Measurements from ENCODE around the gene ZFR. TPM values are rescaled to one million over a fixed set of nuclear protein-coding genes. Genes with fewer than 3 reads are reported as not detected.
"Not testable (repeated sequence)": the region's sequence is repeated elsewhere in the genome, so short reads cannot be mapped to it uniquely, and the experiment has no call there.

Gene ZFR
- total and polyA plus RNA-seq, 2 experiments from 2014 or later = 59.1 to 93.3 TPM

- peaks cover 5% of the 10 kb centered on the region for H3K36me3 ChIP-seq (replicated peaks; ENCODE audit: insufficient read depth, low read depth)
- no peaks in the 10 kb centered on the region for H3K27me3 ChIP-seq
- no peaks in the 10 kb centered on the region for H3K4me1 ChIP-seq (ENCODE audit: insufficient read depth)
- no peak overlapping the region for H2AFZ ChIP-seq
- TF ChIP-seq EZH2phosphoT487 (IDR thresholded peaks at IDR 0.05; ENCODE audit: low read depth, severe bottlenecking, unreplicated experiment) (no peak), CTCF (IDR thresholded peaks at IDR 0.05; ENCODE audit: poor library complexity) (no peak), EZH2 (IDR thresholded peaks at IDR 0.05; ENCODE audit: borderline replicate concordance) (no peak)
- H4K20me1 ChIP-seq (ENCODE audit: insufficient read depth, poor library complexity, severe bottlenecking) = no peaks in the 10 kb centered on the region
- no peak overlapping the region for H3K27ac ChIP-seq
- no peak for DNase-seq (ENCODE audit: low spot score)
- 100% methylated on average over 1 of the region's 1 CpG for WGBS (ENCODE audit: low lambda C conversion rate, missing lambda C conversion rate)
- H3K9me2 ChIP-seq (replicated peaks; ENCODE audit: insufficient read depth) = no peaks in the 10 kb centered on the region
- peaks cover 4% of the 10 kb centered on the region for H3K79me2 ChIP-seq
- no peaks in the 10 kb centered on the region for H3K9me3 ChIP-seq (ENCODE audit: low read depth)
- H3K4me3 ChIP-seq = no peak overlapping the region
- no peak overlapping the region for H3K4me2 ChIP-seq
Observed at GRCh38 chr5:32400401-32400800, 44.1 kb downstream of the ZFR start.

- DNase-seq (ENCODE audit: low spot score); H3K27ac ChIP-seq; H3K27me3 ChIP-seq; H3K79me2 ChIP-seq; H2AFZ ChIP-seq; H3K9me3 ChIP-seq (ENCODE audit: low read depth); H4K20me1 ChIP-seq (ENCODE audit: insufficient read depth, poor library complexity, severe bottlenecking); H3K36me3 ChIP-seq (replicated peaks; ENCODE audit: insufficient read depth, low read depth); H3K4me3 ChIP-seq; H3K4me1 ChIP-seq (ENCODE audit: insufficient read depth); H3K9me2 ChIP-seq (replicated peaks; ENCODE audit: insufficient read depth); H3K4me2 ChIP-seq: not testable (repeated sequence)
- 83% methylated on average over 10 of the region's 10 CpGs for WGBS (ENCODE audit: low lambda C conversion rate, missing lambda C conversion rate)
Observed at GRCh38 chr5:32398754-32399153, 45.8 kb downstream of the ZFR start.

- 97% methylated on average over 4 of the region's 4 CpGs for WGBS (ENCODE audit: low lambda C conversion rate, missing lambda C conversion rate)
- H3K79me2 ChIP-seq = peaks cover 6% of the 10 kb centered on the region
- H4K20me1 ChIP-seq (ENCODE audit: insufficient read depth, poor library complexity, severe bottlenecking) = no peaks in the 10 kb centered on the region
- TF ChIP-seq EZH2 (IDR thresholded peaks at IDR 0.05; ENCODE audit: borderline replicate concordance) (no peak), EZH2phosphoT487 (IDR thresholded peaks at IDR 0.05; ENCODE audit: low read depth, severe bottlenecking, unreplicated experiment) (no peak), CTCF (IDR thresholded peaks at IDR 0.05; ENCODE audit: poor library complexity) (no peak)
- peaks cover 5% of the 10 kb centered on the region for H3K36me3 ChIP-seq (replicated peaks; ENCODE audit: insufficient read depth, low read depth)
- H3K27me3 ChIP-seq = no peaks in the 10 kb centered on the region
- no peak for DNase-seq (ENCODE audit: low spot score)
- H3K4me2 ChIP-seq = no peak overlapping the region
- H3K4me3 ChIP-seq = no peak overlapping the region
- no peaks in the 10 kb centered on the region for H3K9me3 ChIP-seq (ENCODE audit: low read depth)
- no peaks in the 10 kb centered on the region for H3K9me2 ChIP-seq (replicated peaks; ENCODE audit: insufficient read depth)
- no peaks in the 10 kb centered on the region for H3K4me1 ChIP-seq (ENCODE audit: insufficient read depth)
- no peak overlapping the region for H2AFZ ChIP-seq
- no peak overlapping the region for H3K27ac ChIP-seq
Observed at GRCh38 chr5:32394981-32395380, 49.6 kb downstream of the ZFR start.

GRCh38 chr5:32392039-32392438 is 52.5 kb downstream of the ZFR start:
- Histone ChIP-seq H3K9me3 (ENCODE audit: low read depth) (no peaks in the 10 kb centered on the region), H3K79me2 (peaks cover 2% of the 10 kb centered on the region), H3K4me3 (no peak overlapping the region), H4K20me1 (ENCODE audit: insufficient read depth, poor library complexity, severe bottlenecking) (no peaks in the 10 kb centered on the region), H3K4me1 (ENCODE audit: insufficient read depth) (no peaks in the 10 kb centered on the region), H3K36me3 (replicated peaks; ENCODE audit: insufficient read depth, low read depth) (no peaks in the 10 kb centered on the region), H3K9me2 (replicated peaks; ENCODE audit: insufficient read depth) (no peaks in the 10 kb centered on the region), H3K27me3 (no peaks in the 10 kb centered on the region), H3K4me2 (no peak overlapping the region), H3K27ac (peak overlapping the region; percentile 27), H2AFZ (no peak overlapping the region)
- DNase-seq (ENCODE audit: low spot score) = no peak
- WGBS (ENCODE audit: low lambda C conversion rate, missing lambda C conversion rate) = 89% methylated on average over 3 of the region's 3 CpGs
- TF ChIP-seq EZH2phosphoT487 (IDR thresholded peaks at IDR 0.05; ENCODE audit: low read depth, severe bottlenecking, unreplicated experiment) (no peak), CTCF (IDR thresholded peaks at IDR 0.05; ENCODE audit: poor library complexity) (no peak), EZH2 (IDR thresholded peaks at IDR 0.05; ENCODE audit: borderline replicate concordance) (no peak)
